Activated B cell treated with CpG ODN at 0.5 μM for 24 hours (primary cell): ENCODE measurements around the gene CDK2AP2. TPM values are rescaled to one million over a fixed set of nuclear protein-coding genes. Genes with fewer than 3 reads are reported as not detected.

Experiments
- ATAC-seq: fragments of 200-7000 bp; cut with Tn5 transposase; one replicate; pipeline ENCODE4 v1.10.0; 2021; ENCODE audit warnings: low read depth, mild to moderate bottlenecking, moderate library complexity
- CTCF ChIA-PET: fragments of 350-600 bp; sonication (Branson Sonifier 250); formaldehyde crosslinking; loops from one replicate; lab custom pipeline; 2021; ENCODE audit warnings: antibody characterized with exemption; lab: Charles Lee
- POLR2A ChIA-PET: fragments of 350-600 bp; sonication (Branson Sonifier 250); formaldehyde crosslinking; loops from one replicate; lab custom pipeline; 2021; ENCODE audit warnings: antibody characterized with exemption; lab: Charles Lee
- DNase-seq: peaks from one replicate; pipeline ENCODE4 v3.0.0; 2022
- H3K27ac Mint-ChIP-seq: one replicate; pipeline ENCODE4 v1.8.0; 2020; ENCODE audit warnings: mixed read lengths
- H3K27me3 Mint-ChIP-seq: one replicate; pipeline ENCODE4 v1.8.0; 2021; ENCODE audit warnings: mixed read lengths
- H3K36me3 Mint-ChIP-seq: one replicate; pipeline ENCODE4 v1.8.0; 2021; ENCODE audit warnings: low read depth, mixed read lengths
- H3K4me1 Mint-ChIP-seq: one replicate; pipeline ENCODE4 v1.8.0; 2021; ENCODE audit warnings: mixed read lengths
- H3K4me3 Mint-ChIP-seq: one replicate; pipeline ENCODE4 v1.8.0; 2020; ENCODE audit warnings: mild to moderate bottlenecking, mixed read lengths
- H3K9me3 Mint-ChIP-seq: one replicate; pipeline ENCODE4 v1.8.0; 2020; ENCODE audit warnings: mixed read lengths
- intact Hi-C: fragments of 100-400 bp; cut with micrococcal nuclease; formaldehyde crosslinking; loops from one replicate; pipeline ENCODE4 v1.15.1; 2024
- total RNA-seq: library from RNA; stranded (reverse); gene quantifications from 2 replicates; pipeline ENCODE4 v1.2.3, GENCODE V29; 2022
- TF ChIP-seq, protein P1 (sequence below): fragments of 200-600 bp; IDR thresholded peaks from one replicate; pipeline ENCODE4 v1.8.0; 2022; ENCODE audit warnings: antibody characterized with exemption, mild to moderate bottlenecking

Gene CDK2AP2
- total RNA-seq, 1 donor from 2014 or later = 67.1 TPM

DNA sequence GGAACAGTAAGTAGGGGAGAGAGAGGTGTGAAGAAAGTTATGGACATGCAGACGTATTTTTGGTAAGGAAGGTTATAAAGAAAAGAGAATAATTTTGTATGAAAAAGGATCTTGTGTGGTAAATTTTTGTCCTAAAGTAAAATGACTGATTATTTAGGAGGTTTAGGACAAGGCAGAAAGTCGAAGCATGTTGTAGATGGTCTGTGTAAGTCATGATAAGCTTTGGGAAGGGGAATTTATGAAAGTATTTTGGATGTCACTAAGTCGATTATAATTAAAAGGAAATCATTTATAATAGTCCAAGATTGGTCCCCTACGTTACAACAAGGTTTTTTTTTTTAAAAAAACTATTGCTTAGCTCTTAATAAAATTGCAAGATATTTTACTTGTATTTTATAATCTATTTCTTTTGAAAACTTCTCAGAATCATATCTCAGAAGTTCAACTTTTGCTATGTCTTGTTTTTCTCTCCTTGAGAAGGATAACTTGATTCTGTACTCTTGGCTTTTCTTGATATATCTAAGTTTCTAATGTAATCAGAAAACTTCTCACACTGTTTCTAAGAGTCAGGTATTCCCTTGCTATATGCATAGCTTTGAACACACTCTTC lies 26.2 kb upstream of the CDK2AP2 start:
- no peak overlapping the region for H3K27ac Mint-ChIP-seq
- no peak for ATAC-seq
- peaks cover 8% of the 10 kb centered on the region for H3K27me3 Mint-ChIP-seq
- ChIA-PET CTCF (no interaction called here), POLR2A (interaction anchor here (0.8 kb wide), 1 partner anchor 182 kb away, joined by 7 read pairs; no protein-coding TSS in a partner anchor)
- TF ChIP-seq, protein P1, sequence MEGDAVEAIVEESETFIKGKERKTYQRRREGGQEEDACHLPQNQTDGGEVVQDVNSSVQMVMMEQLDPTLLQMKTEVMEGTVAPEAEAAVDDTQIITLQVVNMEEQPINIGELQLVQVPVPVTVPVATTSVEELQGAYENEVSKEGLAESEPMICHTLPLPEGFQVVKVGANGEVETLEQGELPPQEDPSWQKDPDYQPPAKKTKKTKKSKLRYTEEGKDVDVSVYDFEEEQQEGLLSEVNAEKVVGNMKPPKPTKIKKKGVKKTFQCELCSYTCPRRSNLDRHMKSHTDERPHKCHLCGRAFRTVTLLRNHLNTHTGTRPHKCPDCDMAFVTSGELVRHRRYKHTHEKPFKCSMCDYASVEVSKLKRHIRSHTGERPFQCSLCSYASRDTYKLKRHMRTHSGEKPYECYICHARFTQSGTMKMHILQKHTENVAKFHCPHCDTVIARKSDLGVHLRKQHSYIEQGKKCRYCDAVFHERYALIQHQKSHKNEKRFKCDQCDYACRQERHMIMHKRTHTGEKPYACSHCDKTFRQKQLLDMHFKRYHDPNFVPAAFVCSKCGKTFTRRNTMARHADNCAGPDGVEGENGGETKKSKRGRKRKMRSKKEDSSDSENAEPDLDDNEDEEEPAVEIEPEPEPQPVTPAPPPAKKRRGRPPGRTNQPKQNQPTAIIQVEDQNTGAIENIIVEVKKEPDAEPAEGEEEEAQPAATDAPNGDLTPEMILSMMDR = no peak
- H3K9me3 Mint-ChIP-seq = peaks cover 9% of the 10 kb centered on the region
- intact Hi-C loops = no loop called here
- H3K4me3 Mint-ChIP-seq = no peak overlapping the region
- no peaks in the 10 kb centered on the region for H3K4me1 Mint-ChIP-seq
- DNase-seq = no peak
- no peaks in the 10 kb centered on the region for H3K36me3 Mint-ChIP-seq

DNA sequence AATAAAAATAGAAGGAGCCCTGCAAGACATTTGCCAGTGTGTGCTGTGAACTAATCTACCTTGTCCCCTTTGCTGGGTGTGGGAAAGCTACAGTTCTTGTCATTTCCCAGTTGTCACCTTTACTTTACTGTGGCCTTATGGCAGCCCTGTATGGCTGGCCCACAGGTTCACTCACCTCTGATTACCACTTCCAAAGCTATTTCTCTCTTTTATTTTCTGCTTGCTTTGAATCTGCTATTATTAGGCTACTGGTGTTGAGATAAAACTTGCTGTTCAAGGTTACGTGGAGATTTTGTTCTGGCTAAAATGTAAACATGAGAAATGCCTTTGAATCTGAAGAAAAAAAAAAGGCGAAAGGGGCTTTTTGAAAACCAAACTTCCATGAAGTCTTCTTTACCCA lies 24.9 kb upstream of the CDK2AP2 start:
- ChIA-PET CTCF (no interaction called here), POLR2A (no interaction called here)
- intact Hi-C loops = no loop called here
- H3K27ac Mint-ChIP-seq = no peak overlapping the region
- H3K9me3 Mint-ChIP-seq = peaks cover 9% of the 10 kb centered on the region
- TF ChIP-seq, protein P1 = no peak
- DNase-seq (no peak), ATAC-seq (no peak)
- no peak overlapping the region for H3K4me3 Mint-ChIP-seq
- H3K27me3 Mint-ChIP-seq = peaks cover 9% of the 10 kb centered on the region
- no peaks in the 10 kb centered on the region for H3K36me3 Mint-ChIP-seq
- H3K4me1 Mint-ChIP-seq = no peaks in the 10 kb centered on the region

GRCh38 chr11:67530282-67530592 lies 22.3 kb upstream of the CDK2AP2 start:
- Mint-ChIP-seq H3K9me3 (peaks cover 10% of the 10 kb centered on the region), H3K36me3 (no peaks in the 10 kb centered on the region), H3K27ac (no peak overlapping the region), H3K27me3 (peaks cover 20% of the 10 kb centered on the region), H3K4me1 (no peaks in the 10 kb centered on the region), H3K4me3 (no peak overlapping the region)
- POLR2A ChIA-PET = no interaction called here
- ATAC-seq = no peak
- intact Hi-C loops = no loop called here
- TF ChIP-seq, protein P1 = no peak
- DNase-seq = no peak
- CTCF ChIA-PET = no interaction called here

GRCh38 chr11:67528376-67528775 lies 20.4 kb upstream of the CDK2AP2 start:
- DNase-seq (no peak), ATAC-seq (no peak)
- intact Hi-C loops = no loop called here
- no peaks in the 10 kb centered on the region for H3K4me1 Mint-ChIP-seq
- H3K9me3 Mint-ChIP-seq = peaks cover 7% of the 10 kb centered on the region
- H3K27me3 Mint-ChIP-seq = peaks cover 24% of the 10 kb centered on the region
- ChIA-PET CTCF (no interaction called here), POLR2A (no interaction called here)
- no peak overlapping the region for H3K4me3 Mint-ChIP-seq
- H3K27ac Mint-ChIP-seq = no peak overlapping the region
- TF ChIP-seq, protein P1 = no peak
- H3K36me3 Mint-ChIP-seq = no peaks in the 10 kb centered on the region

DNA sequence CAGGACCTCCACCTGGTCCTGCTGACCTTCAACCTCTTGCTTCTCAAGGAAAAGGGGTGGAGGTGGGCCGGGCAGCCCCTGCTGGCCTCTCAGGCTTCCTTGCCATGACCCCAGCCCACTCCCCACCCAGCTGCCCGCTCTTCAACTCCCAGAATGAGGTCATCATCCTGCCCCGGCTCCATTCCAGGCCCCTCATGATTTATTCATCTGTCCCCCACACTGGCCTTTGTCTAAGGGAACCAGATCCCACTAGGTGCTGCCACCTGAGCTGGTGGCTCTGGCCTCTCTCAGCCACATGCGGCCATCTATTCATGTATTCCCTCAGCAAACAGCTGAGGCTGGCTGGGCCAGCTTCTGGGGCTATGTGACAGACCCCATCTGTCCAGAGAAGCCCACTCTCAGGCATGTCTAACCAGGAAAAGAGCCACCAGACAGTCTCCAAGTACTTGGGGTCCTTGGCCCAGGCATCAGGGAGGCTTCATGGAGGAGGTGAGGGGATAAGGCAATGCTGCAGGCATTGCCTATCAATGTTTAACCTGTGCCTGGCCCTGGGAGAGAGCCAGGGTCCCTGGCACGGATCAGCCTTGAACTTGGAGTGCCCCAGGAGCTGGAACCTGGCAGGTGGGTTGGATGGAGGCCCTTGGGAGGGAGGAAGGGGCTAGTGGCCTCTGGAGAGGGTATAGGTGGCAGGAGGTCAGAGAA lies 17.5 kb upstream of the CDK2AP2 start:
- H3K36me3 Mint-ChIP-seq = no peaks in the 10 kb centered on the region
- H3K27ac Mint-ChIP-seq = no peak overlapping the region
- no peak overlapping the region for H3K4me3 Mint-ChIP-seq
- H3K4me1 Mint-ChIP-seq = no peaks in the 10 kb centered on the region
- CTCF ChIA-PET = no interaction called here
- ATAC-seq = no peak
- intact Hi-C loops = no loop called here
- DNase-seq = no peak
- peaks cover 26% of the 10 kb centered on the region for H3K27me3 Mint-ChIP-seq
- peaks cover 3% of the 10 kb centered on the region for H3K9me3 Mint-ChIP-seq
- POLR2A ChIA-PET = no interaction called here
- TF ChIP-seq, protein P1 = no peak
